ENCODE results near the gene PTPN1.

- TF ChIP-seq CTCF (IDR thresholded peaks at IDR 0.05 in 4 of 5, conservative IDR thresholded peaks at IDR 0.05 in 1 of 5) (no peak), POLR2A (IDR thresholded peaks at IDR 0.05) (no peak)
Observed at GRCh38 chr20:50540620-50541605, 30.7 kb downstream of the PTPN1 start.

All from gastrocnemius medialis (tissue), 4 donors.